HEK293T (cell line): ENCODE data around the gene RGL2.
A peak's percentile ranks its signal among the peaks of the same experiment; 100 is the strongest.
"Not testable (repeated sequence)": the region's sequence is repeated elsewhere in the genome, so short reads cannot be mapped to it uniquely, and the experiment has no call there.

Source experiments
- CTCF ChIA-PET: fragments of 350-600 bp; formaldehyde crosslinking; extraction: SDS; loops from one replicate; lab custom pipeline; 2021; ENCODE audit warnings: antibody characterized with exemption, inconsistent platforms; lab: Yijun Ruan, JAX
- POLR2A ChIA-PET: fragments of 350-600 bp; formaldehyde crosslinking; extraction: SDS; loops from one replicate; lab custom pipeline; 2020; ENCODE audit warnings: antibody characterized with exemption, inconsistent platforms; lab: Yijun Ruan, JAX
- DNase-seq: peaks from one replicate; pipeline ENCODE4 v3.0.0; 2012; ENCODE audit warnings: mixed read lengths; ENCODE audit errors: extremely low spot score
- ARNT ChIP-seq: fragments of 450-650 bp; IDR thresholded peaks from 2 replicates; pipeline ENCODE4 v1.6.1; 2017; ENCODE audit warnings: mild to moderate bottlenecking
- BHLHE40 ChIP-seq: fragments of 450-650 bp; IDR thresholded peaks from 2 replicates; pipeline ENCODE4 v1.6.1; 2016; ENCODE audit warnings: mild to moderate bottlenecking, moderate library complexity, borderline replicate concordance
- CTBP1 ChIP-seq: fragments of 450-650 bp; IDR thresholded peaks from 2 replicates; pipeline ENCODE4 v1.6.1; 2016; ENCODE audit warnings: borderline replicate concordance
- ELF4 ChIP-seq: fragments of 450-650 bp; IDR thresholded peaks from 2 replicates; pipeline ENCODE4 v1.6.1; 2017; ENCODE audit warnings: antibody characterized with exemption
- FOXA1 ChIP-seq: fragments of 450-650 bp; IDR thresholded peaks from 2 replicates; pipeline ENCODE4 v1.6.1; 2016; ENCODE audit warnings: mild to moderate bottlenecking
- FOXK2 ChIP-seq: fragments of 450-650 bp; IDR thresholded peaks from 2 replicates; pipeline ENCODE4 v1.6.1; 2016; ENCODE audit warnings: mild to moderate bottlenecking
- FOXM1 ChIP-seq: fragments of 450-650 bp; IDR thresholded peaks from 2 replicates; pipeline ENCODE4 v1.6.1; 2017; ENCODE audit warnings: mild to moderate bottlenecking, borderline replicate concordance
- HDGF ChIP-seq: fragments of 450-650 bp; IDR thresholded peaks from 2 replicates; pipeline ENCODE4 v1.6.1; 2017; ENCODE audit warnings: antibody characterized with exemption, borderline replicate concordance
- L3MBTL2 ChIP-seq: fragments of 450-650 bp; conservative IDR thresholded peaks from 2 replicates; pipeline ENCODE4 v1.6.1; 2016; ENCODE audit warnings: mild to moderate bottlenecking
- LEF1 ChIP-seq: fragments of 450-650 bp; IDR thresholded peaks from 2 replicates; pipeline ENCODE4 v1.6.1; 2017; ENCODE audit warnings: mild to moderate bottlenecking, borderline replicate concordance
- NFRKB ChIP-seq: fragments of 450-650 bp; IDR thresholded peaks from 2 replicates; pipeline ENCODE4 v1.6.1; 2016; ENCODE audit warnings: mild to moderate bottlenecking, moderate library complexity
- SP1 ChIP-seq: fragments of 450-650 bp; IDR thresholded peaks from 2 replicates; pipeline ENCODE4 v1.6.1; 2017
- SUZ12 ChIP-seq: fragments of 450-650 bp; IDR thresholded peaks from 2 replicates; pipeline ENCODE4 v1.6.1; 2016; ENCODE audit warnings: mild to moderate bottlenecking
- TARDBP ChIP-seq: fragments of 450-650 bp; IDR thresholded peaks from 2 replicates; pipeline ENCODE4 v1.6.1; 2016
- ZNF384 ChIP-seq: fragments of 450-650 bp; IDR thresholded peaks from 2 replicates; pipeline ENCODE4 v1.6.1; 2016
- TF ChIP-seq, protein P1 (sequence below): fragments of 450-650 bp; IDR thresholded peaks from 2 replicates; pipeline ENCODE4 v1.6.1; 2016

The RGL2 gene

DNA sequence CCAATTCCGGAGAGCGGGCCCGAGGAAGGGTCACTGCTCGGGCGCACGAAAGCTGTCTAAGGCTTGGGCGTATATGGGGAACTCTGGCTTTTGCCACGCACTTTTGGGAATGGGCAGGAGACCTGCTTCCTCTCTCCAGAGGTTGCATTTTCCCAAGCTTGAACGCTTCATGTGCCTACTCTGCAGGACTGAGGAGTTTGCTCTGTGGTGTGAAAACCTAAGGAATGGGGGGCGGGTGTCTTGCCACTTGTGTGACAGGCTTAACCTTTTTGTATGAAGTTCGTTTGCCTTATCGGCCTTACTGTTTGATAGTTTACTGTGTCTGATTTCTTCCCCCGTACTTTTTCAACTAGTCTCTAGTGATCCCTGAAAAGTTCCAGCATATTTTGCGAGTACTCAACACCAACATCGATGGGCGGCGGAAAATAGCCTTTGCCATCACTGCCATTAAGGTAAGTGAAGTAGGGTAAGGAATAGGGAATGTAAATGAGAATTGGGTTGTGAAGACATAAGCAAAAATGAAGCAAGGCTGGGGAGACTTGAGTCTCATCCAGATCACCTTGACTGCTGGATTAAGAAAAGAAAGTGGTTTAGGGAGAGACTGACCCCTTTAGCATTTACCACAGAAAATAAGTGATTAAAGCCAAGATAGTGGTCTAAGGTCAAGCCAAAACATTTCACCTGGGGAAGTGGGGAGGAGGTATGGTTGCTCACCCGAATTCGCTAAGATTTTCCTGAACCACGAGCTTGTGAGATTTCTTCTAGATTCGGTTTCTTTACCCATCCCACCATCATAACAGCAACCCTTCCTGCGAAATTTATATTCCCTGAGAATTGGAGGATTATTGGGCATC lies 26.2 kb downstream of the RGL2 start:
- ChIA-PET CTCF (interaction anchor here (0.6 to 1.0 kb wide), 2 partner anchors 24 to 28 kb away, joined by 4 to 8 read pairs; no protein-coding TSS in a partner anchor), POLR2A (interaction anchor here (0.8 to 5.5 kb wide), 19 partner anchors 11 to 301 kb away, joined by 3 to 54 read pairs (median 7); partner anchors contain the start of genes HSD17B8, PFDN6, RGL2 and RING1)
- no peak for TF ChIP-seq FOXA1
- TF ChIP-seq ELF4: no peak
- DNase-seq: no peak

- peak; percentile 89 for DNase-seq
- ChIA-PET CTCF (interaction anchor here (0.6 to 1.2 kb wide), 5 partner anchors 24 to 155 kb away, joined by 3 to 8 read pairs (median 4); no protein-coding TSS in a partner anchor), POLR2A (interaction anchor here (0.5 to 5.5 kb wide), 41 partner anchors 9 to 340 kb away, joined by 3 to 54 read pairs (median 4); partner anchors contain the start of genes CUTA, HSD17B8, PFDN6 and RGL2)
- peak; percentile 85 for TF ChIP-seq CTBP1
- 0 out of 2 replicates have a peak, but pooled peaks have one; percentile 52 for TF ChIP-seq L3MBTL2
- TF ChIP-seq LEF1: peak; percentile 57; the same call in 1 of the 2 replicates
- TF ChIP-seq, protein P1, sequence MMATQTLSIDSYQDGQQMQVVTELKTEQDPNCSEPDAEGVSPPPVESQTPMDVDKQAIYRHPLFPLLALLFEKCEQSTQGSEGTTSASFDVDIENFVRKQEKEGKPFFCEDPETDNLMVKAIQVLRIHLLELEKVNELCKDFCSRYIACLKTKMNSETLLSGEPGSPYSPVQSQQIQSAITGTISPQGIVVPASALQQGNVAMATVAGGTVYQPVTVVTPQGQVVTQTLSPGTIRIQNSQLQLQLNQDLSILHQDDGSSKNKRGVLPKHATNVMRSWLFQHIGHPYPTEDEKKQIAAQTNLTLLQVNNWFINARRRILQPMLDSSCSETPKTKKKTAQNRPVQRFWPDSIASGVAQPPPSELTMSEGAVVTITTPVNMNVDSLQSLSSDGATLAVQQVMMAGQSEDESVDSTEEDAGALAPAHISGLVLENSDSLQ: peak; percentile 93
- TF ChIP-seq ELF4: peak; percentile 97
- no peak for TF ChIP-seq BHLHE40
- no peak for TF ChIP-seq SUZ12
- TF ChIP-seq FOXK2: peak; percentile 95
- TF ChIP-seq NFRKB: peak; percentile 96
Measured at GRCh38 chr6:33271468-33272274, 27.1 kb downstream of the RGL2 start, which contains the start of the genes RPS18 and VPS52. Gene RPS18 (plus strand): TSS chr6:33272075. CDS start chr6:33272120, 45 bp downstream. Gene VPS52 (minus strand): TSS chr6:33271876. CDS start chr6:33271675, 201 bp downstream.

GRCh38 chr6:33271117-33271467 lies 27.6 kb downstream of the RGL2 start:
- ChIA-PET CTCF (interaction anchor here (0.7 to 1.2 kb wide), 3 partner anchors 28 to 155 kb away, joined by 3 to 5 read pairs (median 4); no protein-coding TSS in a partner anchor), POLR2A (interaction anchor here (0.9 to 5.5 kb wide), 28 partner anchors 9 to 300 kb away, joined by 3 to 54 read pairs (median 5); partner anchors contain the start of genes CUTA, HSD17B8, PFDN6 and RGL2)
- TF ChIP-seq SUZ12 (no peak), TARDBP (no peak)
- TF ChIP-seq, protein P1: no peak
- no peak for DNase-seq

DNA sequence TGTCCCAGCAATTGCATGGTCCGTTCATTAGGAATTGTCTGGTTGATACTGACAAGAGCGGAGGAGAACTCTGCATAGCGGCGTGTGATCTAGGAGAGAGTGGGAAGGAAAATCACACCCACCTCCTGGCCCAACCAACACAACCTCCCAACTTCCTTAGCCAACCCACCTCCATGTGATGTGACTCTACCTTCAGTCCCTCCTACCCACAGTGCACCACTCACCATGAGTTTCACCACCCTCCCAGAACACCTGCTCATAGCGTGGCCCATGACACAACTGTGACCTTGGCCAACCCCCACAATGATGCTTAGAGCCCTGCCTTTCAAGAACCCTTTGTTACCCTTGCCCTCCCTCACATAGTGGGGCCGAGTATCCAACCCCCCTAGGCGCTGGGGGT lies 34.7 kb downstream of the RGL2 start:
- DNase-seq: no peak
- no peak for TF ChIP-seq FOXK2
- TF ChIP-seq FOXA1: no peak
- TF ChIP-seq, protein P1: no peak
- no peak for TF ChIP-seq CTBP1
- no peak for TF ChIP-seq HDGF
- TF ChIP-seq FOXM1: no peak
- TF ChIP-seq TARDBP: no peak
- no peak for TF ChIP-seq L3MBTL2
- TF ChIP-seq NFRKB: no peak
- TF ChIP-seq LEF1: no peak
- ChIA-PET POLR2A (interaction anchor here (1.8 to 4.9 kb wide), 2 partner anchors 8 to 14 kb away, joined by 6 to 32 read pairs; partner anchors contain the start of genes RPS18 and VPS52), CTCF (no interaction called here)

DNA sequence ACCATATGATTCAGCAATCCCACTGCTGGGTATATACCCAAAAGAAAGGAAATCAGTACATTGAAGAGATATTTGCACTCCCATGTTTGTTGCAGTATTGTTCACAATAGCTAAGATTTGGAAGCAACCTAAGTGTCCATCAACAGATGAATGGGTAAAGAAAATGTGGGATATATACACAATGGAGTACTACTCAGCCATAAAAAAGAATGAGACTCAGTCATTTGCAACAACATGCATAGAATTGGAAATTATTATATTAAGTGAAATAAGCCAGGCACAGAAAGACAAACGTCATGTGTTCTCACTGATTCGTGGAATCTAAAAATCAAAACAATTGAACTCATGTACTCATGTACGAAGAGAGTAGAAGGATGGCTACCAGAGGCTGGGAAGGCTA lies 36.3 kb downstream of the RGL2 start:
- POLR2A ChIA-PET: interaction anchor here (1.1 to 4.9 kb wide), 4 partner anchors 9 to 18 kb away, joined by 3 to 32 read pairs (median 4); partner anchors contain the start of genes B3GALT4, RPS18 and VPS52
- DNase-seq, CTCF ChIA-PET: not testable (repeated sequence)

- ChIA-PET CTCF (no interaction called here), POLR2A (interaction anchor here (2.0 kb wide), 1 partner anchor 12 kb away, joined by 7 read pairs; the partner anchor contains the start of genes RPS18 and VPS52)
Measured at GRCh38 chr6:33259032-33259431, 39.7 kb downstream of the RGL2 start.

More at GRCh38 chr6:33259032-33259431, 39.7 kb downstream of the RGL2 start:
- no peak for TF ChIP-seq FOXM1
- TF ChIP-seq ARNT: no peak
- TF ChIP-seq ZNF384: no peak
- TF ChIP-seq LEF1: no peak
- no peak for TF ChIP-seq BHLHE40
- TF ChIP-seq SUZ12: no peak
- no peak for TF ChIP-seq TARDBP
- TF ChIP-seq L3MBTL2: no peak
- TF ChIP-seq, protein P1: no peak
- no peak for TF ChIP-seq NFRKB
- TF ChIP-seq SP1: no peak
- no peak for TF ChIP-seq ELF4
- TF ChIP-seq CTBP1: no peak
- TF ChIP-seq FOXK2: no peak
- TF ChIP-seq FOXA1: no peak
- TF ChIP-seq HDGF: no peak
- DNase-seq: no peak
